ENCODE results near the gene ZNF513. TPM values are rescaled to one million over a fixed set of nuclear protein-coding genes. Genes with fewer than 3 reads are reported as not detected.

ZNF513 gene
- total RNA-seq, 1 donor from 2014 or later: 16.2 TPM

GRCh38 chr2:27408601-27409320 is 28.2 kb upstream of the ZNF513 start:
- Mint-ChIP-seq H3K27me3 (ENCODE audit: insufficient read depth) (no peaks in the 10 kb centered on the region), H3K4me3 (peak overlapping the region; percentile 90), H3K36me3 (ENCODE audit: low read depth) (peaks cover 13% of the 10 kb centered on the region), H3K27ac (peak overlapping the region; percentile 80), H3K4me1 (ENCODE audit: low read depth) (peaks cover 29% of the 10 kb centered on the region), H3K9me3 (no peaks in the 10 kb centered on the region)
- no peak for DNase-seq (ENCODE audit: low spot score)
- intact Hi-C loops (cut with micrococcal nuclease): loop anchor here (1.0 to 10.0 kb wide), 8 partner anchors 20 to 221 kb away; partner anchors contain the start of genes ATRAID, CAD, CCDC121 and EIF2B4

- Mint-ChIP-seq H3K36me3 (ENCODE audit: low read depth) (peaks cover 16% of the 10 kb centered on the region), H3K4me1 (ENCODE audit: low read depth) (peaks cover 29% of the 10 kb centered on the region), H3K9me3 (no peaks in the 10 kb centered on the region)
Measured at GRCh38 chr2:27407798-27408491, 27.4 kb upstream of the ZNF513 start.

GRCh38 chr2:27400348-27401135 is 20.0 kb upstream of the ZNF513 start:
- H3K36me3 Mint-ChIP-seq (ENCODE audit: low read depth): peaks cover 14% of the 10 kb centered on the region
- no peak overlapping the region for H3K27ac Mint-ChIP-seq
- intact Hi-C loops (cut with micrococcal nuclease): loop anchor here (10.0 kb wide), 1 partner anchor 186 kb away; the partner anchor contains the start of genes ATRAID, CAD and SLC5A6
- no peaks in the 10 kb centered on the region for H3K27me3 Mint-ChIP-seq (ENCODE audit: insufficient read depth)
- H3K4me1 Mint-ChIP-seq (ENCODE audit: low read depth): peaks cover 35% of the 10 kb centered on the region
- no peak for DNase-seq (ENCODE audit: low spot score)
- H3K9me3 Mint-ChIP-seq: no peaks in the 10 kb centered on the region
- H3K4me3 Mint-ChIP-seq: peak overlapping the region; percentile 42

More at GRCh38 chr2:27407798-27408491, 27.4 kb upstream of the ZNF513 start:
- Mint-ChIP-seq H3K27me3 (ENCODE audit: insufficient read depth) (no peaks in the 10 kb centered on the region), H3K27ac (peak overlapping the region; percentile 80), H3K4me3 (peak overlapping the region; percentile 90)
- DNase-seq (ENCODE audit: low spot score): no peak
- intact Hi-C loops (cut with micrococcal nuclease): loop anchor here (10.0 kb wide), 1 partner anchor 193 kb away; the partner anchor contains the start of genes ATRAID, CAD and SLC5A6

GRCh38 chr2:27398962-27399361 is 18.4 kb upstream of the ZNF513 start:
- no peaks in the 10 kb centered on the region for H3K9me3 Mint-ChIP-seq

GRCh38 chr2:27393225-27393624 is 12.7 kb upstream of the ZNF513 start:
- Mint-ChIP-seq H3K4me3 (no peak overlapping the region), H3K9me3 (no peaks in the 10 kb centered on the region), H3K4me1 (ENCODE audit: low read depth) (peaks cover 36% of the 10 kb centered on the region), H3K36me3 (ENCODE audit: low read depth) (peaks cover 15% of the 10 kb centered on the region), H3K27me3 (ENCODE audit: insufficient read depth) (no peaks in the 10 kb centered on the region), H3K27ac (no peak overlapping the region)
- DNase-seq (ENCODE audit: low spot score): no peak
- intact Hi-C loops (cut with micrococcal nuclease): no loop called here

More at GRCh38 chr2:27398962-27399361, 18.4 kb upstream of the ZNF513 start:
- Mint-ChIP-seq H3K27ac (no peak overlapping the region), H3K4me3 (no peak overlapping the region), H3K4me1 (ENCODE audit: low read depth) (peaks cover 35% of the 10 kb centered on the region), H3K36me3 (ENCODE audit: low read depth) (peaks cover 14% of the 10 kb centered on the region), H3K27me3 (ENCODE audit: insufficient read depth) (no peaks in the 10 kb centered on the region)
- DNase-seq (ENCODE audit: low spot score): no peak
- intact Hi-C loops (cut with micrococcal nuclease): no loop called here

GRCh38 chr2:27390822-27391679 is 10.5 kb upstream of the ZNF513 start:
- peaks cover 17% of the 10 kb centered on the region for H3K36me3 Mint-ChIP-seq (ENCODE audit: low read depth)
- peak overlapping the region; percentile 62 for H3K27ac Mint-ChIP-seq
- H3K9me3 Mint-ChIP-seq: no peaks in the 10 kb centered on the region
- H3K4me1 Mint-ChIP-seq (ENCODE audit: low read depth): peaks cover 26% of the 10 kb centered on the region
- DNase-seq (ENCODE audit: low spot score): no peak
- no peaks in the 10 kb centered on the region for H3K27me3 Mint-ChIP-seq (ENCODE audit: insufficient read depth)
- no peak overlapping the region for H3K4me3 Mint-ChIP-seq
- intact Hi-C loops (cut with micrococcal nuclease): no loop called here

GRCh38 chr2:27381577-27382181 is 1.1 kb upstream of the ZNF513 start:
- Mint-ChIP-seq H3K4me3 (peak overlapping the region; percentile 92), H3K27ac (peak overlapping the region; percentile 96), H3K4me1 (ENCODE audit: low read depth) (peaks cover 20% of the 10 kb centered on the region), H3K9me3 (no peaks in the 10 kb centered on the region), H3K36me3 (ENCODE audit: low read depth) (peaks cover 50% of the 10 kb centered on the region), H3K27me3 (ENCODE audit: insufficient read depth) (no peaks in the 10 kb centered on the region)
- intact Hi-C loops (cut with micrococcal nuclease): no loop called here
- DNase-seq (ENCODE audit: low spot score): no peak

- DNase-seq (ENCODE audit: low spot score): peak; percentile 20
- Mint-ChIP-seq H3K4me1 (ENCODE audit: low read depth) (peaks cover 20% of the 10 kb centered on the region), H3K36me3 (ENCODE audit: low read depth) (peaks cover 50% of the 10 kb centered on the region), H3K27me3 (ENCODE audit: insufficient read depth) (no peaks in the 10 kb centered on the region), H3K9me3 (no peaks in the 10 kb centered on the region), H3K4me3 (peak overlapping the region; percentile 92), H3K27ac (peak overlapping the region; percentile 91)
- intact Hi-C loops (cut with micrococcal nuclease): loop anchor here (1.0 kb wide), 4 partner anchors 10 to 109 kb away; partner anchors contain the start of genes EIF2B4, IFT172, NRBP1 and PPM1G
Measured at GRCh38 chr2:27379836-27380625, 503 bp downstream of the ZNF513 start.

- no peaks in the 10 kb centered on the region for H3K9me3 Mint-ChIP-seq
- DNase-seq (ENCODE audit: low spot score): no peak
- H3K27me3 Mint-ChIP-seq (ENCODE audit: insufficient read depth): no peaks in the 10 kb centered on the region
- peak overlapping the region; percentile 92 for H3K4me3 Mint-ChIP-seq
- H3K27ac Mint-ChIP-seq: peak overlapping the region; percentile 91
- H3K4me1 Mint-ChIP-seq (ENCODE audit: low read depth): peaks cover 20% of the 10 kb centered on the region
- intact Hi-C loops (cut with micrococcal nuclease): no loop called here
- peaks cover 51% of the 10 kb centered on the region for H3K36me3 Mint-ChIP-seq (ENCODE audit: low read depth)
Measured at GRCh38 chr2:27379383-27379835, 1.1 kb downstream of the ZNF513 start.

- Mint-ChIP-seq H3K9me3 (no peaks in the 10 kb centered on the region), H3K36me3 (ENCODE audit: low read depth) (peaks cover 48% of the 10 kb centered on the region), H3K4me3 (peak overlapping the region; percentile 92), H3K27ac (peak overlapping the region; percentile 91), H3K4me1 (ENCODE audit: low read depth) (peaks cover 20% of the 10 kb centered on the region), H3K27me3 (ENCODE audit: insufficient read depth) (no peaks in the 10 kb centered on the region)
- intact Hi-C loops (cut with micrococcal nuclease): no loop called here
- no peak for DNase-seq (ENCODE audit: low spot score)
Measured at GRCh38 chr2:27378809-27379290, 1.7 kb downstream of the ZNF513 start.
